ENCODE measurements around the gene LCN2.
"Not testable (repeated sequence)": the region's sequence is repeated elsewhere in the genome, so short reads cannot be mapped to it uniquely, and the experiment has no call there.

LCN2 gene

GRCh38 chr9:128107468-128108268 is 41.6 kb upstream of the LCN2 start:
- H3K36me3 Mint-ChIP-seq (ENCODE audit: insufficient read depth), result peaks cover 46% of the 10 kb centered on the region
- H3K27ac Mint-ChIP-seq, result no peak overlapping the region
- H3K27me3 Mint-ChIP-seq, result no peaks in the 10 kb centered on the region
- H3K4me3 Mint-ChIP-seq, result no peak overlapping the region
- H3K9me3 Mint-ChIP-seq, result no peaks in the 10 kb centered on the region
- peaks cover 4 to 6% of the 10 kb centered on the region in 2 donors for H3K4me1 Mint-ChIP-seq (ENCODE audit: low read depth in 2 of 2)
- DNase-seq, result no peak
- no peak for ATAC-seq (replicated peaks)

DNA sequence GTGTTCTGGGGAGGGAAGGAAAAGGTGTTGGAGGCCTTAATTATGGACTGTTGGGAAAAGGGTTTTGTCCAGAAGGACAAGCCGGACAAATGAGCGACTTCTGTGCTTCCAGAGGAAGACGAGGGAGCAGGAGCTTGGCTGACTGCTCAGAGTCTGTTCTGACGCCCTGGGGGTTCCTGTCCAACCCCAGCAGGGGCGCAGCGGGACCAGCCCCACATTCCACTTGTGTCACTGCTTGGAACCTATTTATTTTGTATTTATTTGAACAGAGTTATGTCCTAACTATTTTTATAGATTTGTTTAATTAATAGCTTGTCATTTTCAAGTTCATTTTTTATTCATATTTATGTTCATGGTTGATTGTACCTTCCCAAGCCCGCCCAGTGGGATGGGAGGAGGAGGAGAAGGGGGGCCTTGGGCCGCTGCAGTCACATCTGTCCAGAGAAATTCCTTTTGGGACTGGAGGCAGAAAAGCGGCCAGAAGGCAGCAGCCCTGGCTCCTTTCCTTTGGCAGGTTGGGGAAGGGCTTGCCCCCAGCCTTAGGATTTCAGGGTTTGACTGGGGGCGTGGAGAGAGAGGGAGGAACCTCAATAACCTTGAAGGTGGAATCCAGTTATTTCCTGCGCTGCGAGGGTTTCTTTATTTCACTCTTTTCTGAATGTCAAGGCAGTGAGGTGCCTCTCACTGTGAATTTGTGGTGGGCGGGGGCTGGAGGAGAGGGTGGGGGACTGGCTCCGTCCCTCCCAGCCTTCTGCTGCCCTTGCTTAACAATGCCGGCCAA is 40.8 kb upstream of the LCN2 start:
- DNase-seq, result no peak
- H3K4me3 Mint-ChIP-seq, result no peak overlapping the region
- no peaks in the 10 kb centered on the region for H3K9me3 Mint-ChIP-seq
- no peak for ATAC-seq (replicated peaks)
- peaks cover 0 to 2% of the 10 kb centered on the region in 2 donors for H3K4me1 Mint-ChIP-seq (ENCODE audit: low read depth in 2 of 2)
- H3K27me3 Mint-ChIP-seq, result no peaks in the 10 kb centered on the region
- H3K36me3 Mint-ChIP-seq (ENCODE audit: insufficient read depth), result peaks cover 39% of the 10 kb centered on the region
- peak overlapping the region in 1 of 2 donors; percentile 46 for H3K27ac Mint-ChIP-seq

DNA sequence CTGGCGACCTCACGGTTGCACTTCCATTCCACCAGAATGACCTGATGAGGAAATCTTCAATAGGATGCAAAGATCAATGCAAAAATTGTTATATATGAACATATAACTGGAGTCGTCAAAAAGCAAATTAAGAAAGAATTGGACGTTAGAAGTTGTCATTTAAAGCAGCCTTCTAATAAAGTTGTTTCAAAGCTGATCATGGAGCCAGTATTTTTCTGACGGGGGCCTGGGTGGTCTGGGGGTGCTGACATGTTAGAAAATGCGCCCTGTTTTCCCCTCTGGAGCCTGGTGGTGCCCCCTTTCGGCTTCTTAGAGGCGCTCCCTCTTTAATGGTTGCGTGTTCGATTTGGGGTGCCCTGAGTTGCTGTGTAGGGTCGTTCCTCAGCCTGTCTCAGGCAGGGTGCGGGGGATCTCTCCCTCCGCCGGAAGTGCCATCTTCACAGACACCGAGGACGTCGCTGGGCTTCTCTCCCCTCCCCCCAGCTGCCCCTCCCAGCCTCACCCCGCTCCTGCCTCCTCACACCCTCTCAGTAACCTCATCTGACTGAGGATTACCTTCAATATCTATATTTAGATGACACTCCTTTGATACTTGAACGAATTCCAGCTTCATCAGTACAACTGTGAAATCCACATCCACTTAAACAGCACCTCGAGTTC is 40.1 kb upstream of the LCN2 start:
- no peak overlapping the region for H3K4me3 Mint-ChIP-seq
- no peaks in the 10 kb centered on the region for H3K27me3 Mint-ChIP-seq
- H3K4me1 Mint-ChIP-seq (ENCODE audit: low read depth in 2 of 2), result no peaks in the 10 kb centered on the region
- H3K36me3 Mint-ChIP-seq (ENCODE audit: insufficient read depth), result peaks cover 33% of the 10 kb centered on the region
- H3K27ac Mint-ChIP-seq, result peak overlapping the region in 1 of 2 donors; percentile 51
- no peak for DNase-seq
- H3K9me3 Mint-ChIP-seq, result no peaks in the 10 kb centered on the region
- ATAC-seq (replicated peaks), result no peak

- not testable (repeated sequence) for H3K27me3 Mint-ChIP-seq, H3K27ac Mint-ChIP-seq
- H3K36me3 Mint-ChIP-seq (ENCODE audit: insufficient read depth), result peaks cover 13% of the 10 kb centered on the region
These were observed 37.5 kb upstream of the LCN2 start for GRCh38 chr9:128111726-128112125.

GRCh38 chr9:128113526-128114325 is 35.5 kb upstream of the LCN2 start:
- Mint-ChIP-seq H3K4me1 (ENCODE audit: low read depth in 2 of 2) (peaks cover 8 to 12% of the 10 kb centered on the region in 2 donors), H3K36me3 (ENCODE audit: insufficient read depth) (peaks cover 7% of the 10 kb centered on the region), H3K4me3 (no peak overlapping the region), H3K9me3 (no peaks in the 10 kb centered on the region), H3K27me3 (no peaks in the 10 kb centered on the region), H3K27ac (no peak overlapping the region)
- DNase-seq (no peak), ATAC-seq (replicated peaks) (no peak)

More at GRCh38 chr9:128111726-128112125, 37.5 kb upstream of the LCN2 start:
- not testable (repeated sequence) for H3K9me3 Mint-ChIP-seq; DNase-seq; H3K4me1 Mint-ChIP-seq (ENCODE audit: low read depth in 2 of 2); H3K4me3 Mint-ChIP-seq; ATAC-seq (replicated peaks)

DNA sequence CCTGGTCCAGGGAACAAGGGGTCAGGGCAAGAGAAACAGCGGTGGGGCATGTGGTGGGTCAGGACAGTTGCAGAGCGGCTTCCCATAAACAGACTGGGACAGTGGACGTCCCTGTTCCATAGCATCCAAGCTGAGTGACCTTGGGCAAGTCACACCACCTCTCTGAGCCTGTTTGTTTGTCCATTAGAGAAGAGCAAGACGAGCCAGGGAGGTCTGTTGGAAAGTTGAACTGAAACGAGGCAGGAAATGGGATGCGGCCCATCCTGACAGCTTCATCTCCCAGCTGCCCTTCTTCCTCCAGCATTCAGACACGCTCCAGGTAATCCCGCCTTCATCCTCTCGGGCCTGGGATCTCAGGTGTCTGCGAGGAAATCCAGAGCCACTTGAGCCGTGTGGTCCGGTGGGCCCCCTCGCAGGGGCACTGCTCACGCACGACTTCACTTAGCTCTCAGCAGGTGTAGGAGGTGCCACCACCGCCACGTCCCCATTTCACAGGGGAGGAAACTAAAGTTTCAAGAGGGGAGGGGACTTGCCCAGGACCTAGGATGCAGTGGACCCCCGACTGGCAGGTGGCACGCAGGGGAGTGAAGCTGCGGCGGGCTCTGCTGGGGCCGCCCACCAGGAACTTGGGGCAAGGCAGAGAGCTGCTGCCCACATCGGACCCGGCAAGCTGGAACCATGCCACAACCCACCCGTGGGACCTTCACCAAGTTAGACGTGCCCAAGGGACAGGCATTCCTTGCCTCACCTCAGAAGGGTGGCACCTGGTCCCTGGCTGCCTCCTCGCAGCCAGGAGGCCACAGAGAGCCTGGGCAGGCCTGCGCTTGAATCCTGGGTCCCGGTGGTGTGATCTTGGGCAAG is 34.7 kb upstream of the LCN2 start:
- H3K4me3 Mint-ChIP-seq, result no peak overlapping the region
- no peaks in the 10 kb centered on the region for H3K9me3 Mint-ChIP-seq
- ATAC-seq (replicated peaks) (no peak), DNase-seq (no peak)
- H3K36me3 Mint-ChIP-seq (ENCODE audit: insufficient read depth), result peaks cover 7% of the 10 kb centered on the region
- H3K4me1 Mint-ChIP-seq (ENCODE audit: low read depth in 2 of 2), result peaks cover 8 to 12% of the 10 kb centered on the region in 2 donors
- H3K27me3 Mint-ChIP-seq, result no peaks in the 10 kb centered on the region
- no peak overlapping the region for H3K27ac Mint-ChIP-seq

GRCh38 chr9:128115187-128116103 is 33.8 kb upstream of the LCN2 start:
- peak; percentile 41 for ATAC-seq (replicated peaks)
- DNase-seq, result no peak
- Mint-ChIP-seq H3K9me3 (no peaks in the 10 kb centered on the region), H3K27me3 (no peaks in the 10 kb centered on the region), H3K36me3 (ENCODE audit: insufficient read depth) (peaks cover 7% of the 10 kb centered on the region), H3K27ac (no peak overlapping the region), H3K4me1 (ENCODE audit: low read depth in 2 of 2) (peaks cover 8 to 12% of the 10 kb centered on the region in 2 donors), H3K4me3 (no peak overlapping the region)

- ATAC-seq (replicated peaks), result no peak
- H3K9me3 Mint-ChIP-seq, result no peaks in the 10 kb centered on the region
- no peak overlapping the region for H3K4me3 Mint-ChIP-seq
- H3K27me3 Mint-ChIP-seq, result no peaks in the 10 kb centered on the region
- peaks cover 10% of the 10 kb centered on the region for H3K36me3 Mint-ChIP-seq (ENCODE audit: insufficient read depth)
- DNase-seq, result no peak
- no peak overlapping the region for H3K27ac Mint-ChIP-seq
- H3K4me1 Mint-ChIP-seq (ENCODE audit: low read depth in 2 of 2), result peaks cover 8 to 12% of the 10 kb centered on the region in 2 donors
These were observed 32.9 kb upstream of the LCN2 start for GRCh38 chr9:128116104-128117083.

- ATAC-seq (replicated peaks) (peak; percentile 94), DNase-seq (peak; percentile 97 to 98 (median 97))
- peak overlapping the region in 1 of 2 donors; percentile 72 for H3K27ac Mint-ChIP-seq
- H3K4me1 Mint-ChIP-seq (ENCODE audit: low read depth in 2 of 2), result peaks cover 8 to 12% of the 10 kb centered on the region in 2 donors
- H3K36me3 Mint-ChIP-seq (ENCODE audit: insufficient read depth), result peaks cover 20% of the 10 kb centered on the region
- no peaks in the 10 kb centered on the region for H3K27me3 Mint-ChIP-seq
- H3K4me3 Mint-ChIP-seq, result peak overlapping the region in 1 of 2 donors; percentile 27
- H3K9me3 Mint-ChIP-seq, result no peaks in the 10 kb centered on the region
These were observed 31.4 kb upstream of the LCN2 start for GRCh38 chr9:128117613-128118471.

GRCh38 chr9:128118472-128118857 is 30.8 kb upstream of the LCN2 start:
- Mint-ChIP-seq H3K27me3 (no peaks in the 10 kb centered on the region), H3K4me1 (ENCODE audit: low read depth in 2 of 2) (peaks cover 8 to 12% of the 10 kb centered on the region in 2 donors), H3K36me3 (ENCODE audit: insufficient read depth) (peaks cover 22% of the 10 kb centered on the region), H3K9me3 (no peaks in the 10 kb centered on the region), H3K4me3 (no peak overlapping the region), H3K27ac (peak overlapping the region in 1 of 2 donors; percentile 72)
- no peak for DNase-seq
- ATAC-seq (replicated peaks), result no peak

All from effector memory CD8-positive, alpha-beta T cell (primary cell).